ENCODE results near the gene CCDC7. TPM values are rescaled to one million over a fixed set of nuclear protein-coding genes. Genes with fewer than 3 reads are reported as not detected.

CCDC7 gene
- polyA plus RNA-seq, 1 of the 3 experiments (the other 2 are of a cell fraction), result 0.44 TPM

DNA sequence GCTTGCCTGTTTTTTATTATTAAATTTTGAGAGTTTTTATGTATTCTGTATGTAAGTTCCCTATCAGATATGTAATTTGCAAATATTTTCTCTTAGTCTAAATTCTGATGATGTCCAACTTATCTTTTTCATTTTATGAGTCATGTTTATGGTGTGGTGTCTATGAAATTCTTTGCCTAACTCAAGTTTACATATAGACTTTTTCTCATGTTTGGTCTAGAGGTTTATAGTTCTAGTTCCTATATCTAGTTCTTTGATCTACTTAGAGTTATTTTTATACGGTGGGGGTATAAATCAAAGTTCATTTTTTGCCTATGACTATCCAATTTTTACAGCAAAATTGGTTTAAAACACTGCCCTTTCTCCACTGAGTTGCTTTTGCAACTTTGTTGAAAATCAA lies 26.3 kb upstream of the CCDC7 start:
- H3K4me1 ChIP-seq (ENCODE audit: control insufficient read depth in 1 of 2, insufficient read depth in 2 of 2, low read depth in 1 of 2, low read length in 1 of 2), result peaks cover 0 to 2% of the 10 kb centered on the region in 2 experiments; a peak in 2 of 4 replicates
- no peaks in the 10 kb centered on the region for H3K36me3 ChIP-seq (replicated peaks in 1 of 2; ENCODE audit: control insufficient read depth in 1 of 2, insufficient read depth in 2 of 2, low read length in 1 of 2)
- no peak overlapping the region for H3K27ac ChIP-seq (ENCODE audit: low read depth in 2 of 2, low read length in 1 of 2)
- no peak overlapping the region for H3K4me3 ChIP-seq (ENCODE audit: low read depth in 2 of 2, low read length in 1 of 2)
- H3K9me3 ChIP-seq, result no peaks in the 10 kb centered on the region
- POLR2A ChIA-PET, result no interaction called here
- no peak overlapping the region for H3K4me2 ChIP-seq
- no peaks in the 10 kb centered on the region for H3K79me2 ChIP-seq (ENCODE audit: insufficient read depth)
- H3K27me3 ChIP-seq (ENCODE audit: insufficient read depth), result no peaks in the 10 kb centered on the region
- no peak overlapping the region for H2AFZ ChIP-seq (ENCODE audit: low read depth)
- CTCF ChIA-PET, result no interaction called here
- 29% methylated on average over 1 of the region's 1 CpG for WGBS (ENCODE audit: low lambda C conversion rate)
- no peaks in the 10 kb centered on the region for H4K20me1 ChIP-seq (ENCODE audit: insufficient read depth)
- DNase-seq, result no peak
- TF ChIP-seq MAX (IDR thresholded peaks at IDR 0.05; ENCODE audit: low read depth), result no peak
- TF ChIP-seq, protein P1, sequence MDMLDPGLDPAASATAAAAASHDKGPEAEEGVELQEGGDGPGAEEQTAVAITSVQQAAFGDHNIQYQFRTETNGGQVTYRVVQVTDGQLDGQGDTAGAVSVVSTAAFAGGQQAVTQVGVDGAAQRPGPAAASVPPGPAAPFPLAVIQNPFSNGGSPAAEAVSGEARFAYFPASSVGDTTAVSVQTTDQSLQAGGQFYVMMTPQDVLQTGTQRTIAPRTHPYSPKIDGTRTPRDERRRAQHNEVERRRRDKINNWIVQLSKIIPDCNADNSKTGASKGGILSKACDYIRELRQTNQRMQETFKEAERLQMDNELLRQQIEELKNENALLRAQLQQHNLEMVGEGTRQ (IDR thresholded peaks at IDR 0.05; ENCODE audit: borderline replicate concordance, low read depth, low read length), result no peak
- no peak for TF ChIP-seq PBX3 (IDR thresholded peaks at IDR 0.05)
- TF ChIP-seq, protein P2, sequence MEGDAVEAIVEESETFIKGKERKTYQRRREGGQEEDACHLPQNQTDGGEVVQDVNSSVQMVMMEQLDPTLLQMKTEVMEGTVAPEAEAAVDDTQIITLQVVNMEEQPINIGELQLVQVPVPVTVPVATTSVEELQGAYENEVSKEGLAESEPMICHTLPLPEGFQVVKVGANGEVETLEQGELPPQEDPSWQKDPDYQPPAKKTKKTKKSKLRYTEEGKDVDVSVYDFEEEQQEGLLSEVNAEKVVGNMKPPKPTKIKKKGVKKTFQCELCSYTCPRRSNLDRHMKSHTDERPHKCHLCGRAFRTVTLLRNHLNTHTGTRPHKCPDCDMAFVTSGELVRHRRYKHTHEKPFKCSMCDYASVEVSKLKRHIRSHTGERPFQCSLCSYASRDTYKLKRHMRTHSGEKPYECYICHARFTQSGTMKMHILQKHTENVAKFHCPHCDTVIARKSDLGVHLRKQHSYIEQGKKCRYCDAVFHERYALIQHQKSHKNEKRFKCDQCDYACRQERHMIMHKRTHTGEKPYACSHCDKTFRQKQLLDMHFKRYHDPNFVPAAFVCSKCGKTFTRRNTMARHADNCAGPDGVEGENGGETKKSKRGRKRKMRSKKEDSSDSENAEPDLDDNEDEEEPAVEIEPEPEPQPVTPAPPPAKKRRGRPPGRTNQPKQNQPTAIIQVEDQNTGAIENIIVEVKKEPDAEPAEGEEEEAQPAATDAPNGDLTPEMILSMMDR (IDR thresholded peaks at IDR 0.05), result no peak
- TF ChIP-seq FOSL2 (IDR thresholded peaks at IDR 0.05; ENCODE audit: borderline replicate concordance, low read depth), result no peak
- no peak for TF ChIP-seq MXI1 (IDR thresholded peaks at IDR 0.05; ENCODE audit: low read depth, low read length)
- no peaks in the 10 kb centered on the region for H3K9me2 ChIP-seq
- no peak overlapping the region for H3K9ac ChIP-seq
- no peaks in the 10 kb centered on the region for H3F3A ChIP-seq (replicated peaks; ENCODE audit: insufficient read depth)

DNA sequence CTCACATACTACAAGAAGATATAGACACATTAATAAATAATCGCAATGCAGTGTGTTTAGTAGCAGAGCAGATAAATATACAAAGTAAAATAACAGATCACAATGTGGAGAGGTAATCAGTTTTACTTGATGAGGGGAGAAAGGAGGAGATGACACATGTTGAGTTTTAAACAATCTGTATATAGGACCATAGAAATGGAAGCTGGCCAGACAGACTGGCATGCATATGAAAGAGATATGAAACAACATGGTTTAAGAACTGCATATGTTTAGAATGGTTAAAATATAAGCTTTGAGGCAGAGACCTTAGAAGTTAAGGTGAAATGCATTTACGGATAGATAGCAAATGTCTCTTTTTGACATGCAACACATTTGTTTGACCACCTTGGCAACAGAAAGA lies 19.8 kb upstream of the CCDC7 start:
- H3K4me2 ChIP-seq, result no peak overlapping the region
- H3K79me2 ChIP-seq (ENCODE audit: insufficient read depth), result no peaks in the 10 kb centered on the region
- no peaks in the 10 kb centered on the region for H3F3A ChIP-seq (replicated peaks; ENCODE audit: insufficient read depth)
- ChIA-PET POLR2A (no interaction called here), CTCF (no interaction called here)
- TF ChIP-seq MXI1 (IDR thresholded peaks at IDR 0.05; ENCODE audit: low read depth, low read length), result no peak
- TF ChIP-seq RCOR1 (IDR thresholded peaks at IDR 0.05; ENCODE audit: low read length), result no peak
- TF ChIP-seq EZH2phosphoT487 (IDR thresholded peaks at IDR 0.05; ENCODE audit: borderline replicate concordance, low read depth), result no peak
- no peak for TF ChIP-seq TEAD4 (IDR thresholded peaks at IDR 0.05; ENCODE audit: borderline replicate concordance, insufficient read depth)
- TF ChIP-seq TCF12 (IDR thresholded peaks at IDR 0.05), result no peak
- TF ChIP-seq, protein P1 (IDR thresholded peaks at IDR 0.05; ENCODE audit: borderline replicate concordance, low read depth, low read length), result no peak
- TF ChIP-seq ELF1 (IDR thresholded peaks at IDR 0.05), result no peak
- no peak for TF ChIP-seq FOSL2 (IDR thresholded peaks at IDR 0.05; ENCODE audit: borderline replicate concordance, low read depth)
- no peak for TF ChIP-seq GATA2 (CRISPR knock-in tag; IDR thresholded peaks at IDR 0.05)
- TF ChIP-seq RAD21 (IDR thresholded peaks at IDR 0.05; ENCODE audit: low read length), result no peak
- TF ChIP-seq, protein P3, sequence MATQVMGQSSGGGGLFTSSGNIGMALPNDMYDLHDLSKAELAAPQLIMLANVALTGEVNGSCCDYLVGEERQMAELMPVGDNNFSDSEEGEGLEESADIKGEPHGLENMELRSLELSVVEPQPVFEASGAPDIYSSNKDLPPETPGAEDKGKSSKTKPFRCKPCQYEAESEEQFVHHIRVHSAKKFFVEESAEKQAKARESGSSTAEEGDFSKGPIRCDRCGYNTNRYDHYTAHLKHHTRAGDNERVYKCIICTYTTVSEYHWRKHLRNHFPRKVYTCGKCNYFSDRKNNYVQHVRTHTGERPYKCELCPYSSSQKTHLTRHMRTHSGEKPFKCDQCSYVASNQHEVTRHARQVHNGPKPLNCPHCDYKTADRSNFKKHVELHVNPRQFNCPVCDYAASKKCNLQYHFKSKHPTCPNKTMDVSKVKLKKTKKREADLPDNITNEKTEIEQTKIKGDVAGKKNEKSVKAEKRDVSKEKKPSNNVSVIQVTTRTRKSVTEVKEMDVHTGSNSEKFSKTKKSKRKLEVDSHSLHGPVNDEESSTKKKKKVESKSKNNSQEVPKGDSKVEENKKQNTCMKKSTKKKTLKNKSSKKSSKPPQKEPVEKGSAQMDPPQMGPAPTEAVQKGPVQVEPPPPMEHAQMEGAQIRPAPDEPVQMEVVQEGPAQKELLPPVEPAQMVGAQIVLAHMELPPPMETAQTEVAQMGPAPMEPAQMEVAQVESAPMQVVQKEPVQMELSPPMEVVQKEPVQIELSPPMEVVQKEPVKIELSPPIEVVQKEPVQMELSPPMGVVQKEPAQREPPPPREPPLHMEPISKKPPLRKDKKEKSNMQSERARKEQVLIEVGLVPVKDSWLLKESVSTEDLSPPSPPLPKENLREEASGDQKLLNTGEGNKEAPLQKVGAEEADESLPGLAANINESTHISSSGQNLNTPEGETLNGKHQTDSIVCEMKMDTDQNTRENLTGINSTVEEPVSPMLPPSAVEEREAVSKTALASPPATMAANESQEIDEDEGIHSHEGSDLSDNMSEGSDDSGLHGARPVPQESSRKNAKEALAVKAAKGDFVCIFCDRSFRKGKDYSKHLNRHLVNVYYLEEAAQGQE (IDR thresholded peaks at IDR 0.05; ENCODE audit: low read depth, low read length), result no peak
- TF ChIP-seq GABPA (IDR thresholded peaks at IDR 0.05; ENCODE audit: low read depth), result no peak
- TF ChIP-seq NFIC (IDR thresholded peaks at IDR 0.05; ENCODE audit: borderline replicate concordance), result no peak
- no peak for TF ChIP-seq EP300 (IDR thresholded peaks at IDR 0.05; ENCODE audit: borderline replicate concordance in 1 of 2, low read depth in 1 of 2, low read length in 1 of 2)
- no peak for TF ChIP-seq NRF1 (IDR thresholded peaks at IDR 0.05; ENCODE audit: low read depth, low read length)
- no peaks in the 10 kb centered on the region for H4K20me1 ChIP-seq (ENCODE audit: insufficient read depth)
- DNase-seq, result no peak
- H2AFZ ChIP-seq (ENCODE audit: low read depth), result no peak overlapping the region
- H3K4me3 ChIP-seq (ENCODE audit: low read depth in 2 of 2, low read length in 1 of 2), result no peak overlapping the region
- H3K9me2 ChIP-seq, result no peaks in the 10 kb centered on the region
- H3K36me3 ChIP-seq (replicated peaks in 1 of 2; ENCODE audit: control insufficient read depth in 1 of 2, insufficient read depth in 2 of 2, low read length in 1 of 2), result no peaks in the 10 kb centered on the region
- WGBS (ENCODE audit: low lambda C conversion rate), result 85% methylated on average over 2 of the region's 2 CpGs
- H3K9me3 ChIP-seq, result no peaks in the 10 kb centered on the region
- no peaks in the 10 kb centered on the region for H3K27me3 ChIP-seq (ENCODE audit: insufficient read depth)
- H3K27ac ChIP-seq (ENCODE audit: low read depth in 2 of 2, low read length in 1 of 2), result no peak overlapping the region
- H3K4me1 ChIP-seq (ENCODE audit: control insufficient read depth in 1 of 2, insufficient read depth in 2 of 2, low read depth in 1 of 2, low read length in 1 of 2), result no peaks in the 10 kb centered on the region
- H3K9ac ChIP-seq, result no peak overlapping the region

Data from SK-N-SH (cell line).